ENCODE measurements around the gene IL17RC.
A peak's percentile ranks its signal among the peaks of the same experiment; 100 is the strongest.

GRCh38 chr3:9934235-9934621, 17.3 kb downstream of the IL17RC start:
- TF ChIP-seq CTCF (conservative IDR thresholded peaks at IDR 0.05; ENCODE audit: low read length) (peak; percentile 48), EZH2phosphoT487 (IDR thresholded peaks at IDR 0.05; ENCODE audit: borderline replicate concordance, low read depth, low read length) (no peak)

Measured in OCI-LY7 (cell line).